ENCODE data around the gene SAMD7.

GRCh38 chr3:169886671-169887070 is 24.7 kb upstream of the SAMD7 start:
- TF ChIP-seq, protein P1, sequence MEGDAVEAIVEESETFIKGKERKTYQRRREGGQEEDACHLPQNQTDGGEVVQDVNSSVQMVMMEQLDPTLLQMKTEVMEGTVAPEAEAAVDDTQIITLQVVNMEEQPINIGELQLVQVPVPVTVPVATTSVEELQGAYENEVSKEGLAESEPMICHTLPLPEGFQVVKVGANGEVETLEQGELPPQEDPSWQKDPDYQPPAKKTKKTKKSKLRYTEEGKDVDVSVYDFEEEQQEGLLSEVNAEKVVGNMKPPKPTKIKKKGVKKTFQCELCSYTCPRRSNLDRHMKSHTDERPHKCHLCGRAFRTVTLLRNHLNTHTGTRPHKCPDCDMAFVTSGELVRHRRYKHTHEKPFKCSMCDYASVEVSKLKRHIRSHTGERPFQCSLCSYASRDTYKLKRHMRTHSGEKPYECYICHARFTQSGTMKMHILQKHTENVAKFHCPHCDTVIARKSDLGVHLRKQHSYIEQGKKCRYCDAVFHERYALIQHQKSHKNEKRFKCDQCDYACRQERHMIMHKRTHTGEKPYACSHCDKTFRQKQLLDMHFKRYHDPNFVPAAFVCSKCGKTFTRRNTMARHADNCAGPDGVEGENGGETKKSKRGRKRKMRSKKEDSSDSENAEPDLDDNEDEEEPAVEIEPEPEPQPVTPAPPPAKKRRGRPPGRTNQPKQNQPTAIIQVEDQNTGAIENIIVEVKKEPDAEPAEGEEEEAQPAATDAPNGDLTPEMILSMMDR (conservative IDR thresholded peaks at IDR 0.05 in 1 of 2, IDR thresholded peaks at IDR 0.05 in 1 of 2; ENCODE audit: extremely low read depth in 1 of 2, insufficient read depth in 1 of 2, low read depth in 1 of 2, low read length in 2 of 2): no peak
- TF ChIP-seq EZH2 (IDR thresholded peaks at IDR 0.05; ENCODE audit: borderline replicate concordance, low read length): no peak
